Osteocyte (in vitro differentiated cells): Measurements from ENCODE around the gene UBTD1. TPM values are rescaled to one million over a fixed set of nuclear protein-coding genes. Genes with fewer than 3 reads are reported as not detected.

Experiments used
- DNase-seq: peaks from one replicate; pipeline ENCODE4 v3.0.0; 2021; ENCODE audit warnings: mixed read lengths; ENCODE audit not compliant: unreplicated experiment; ENCODE audit errors: extremely low spot score
- H3K27ac Mint-ChIP-seq: one replicate; pipeline ENCODE4 v1.8.0; 2021; ENCODE audit warnings: mild to moderate bottlenecking, mixed read lengths; ENCODE audit not compliant: unreplicated experiment
- H3K27me3 Mint-ChIP-seq: one replicate; pipeline ENCODE4 v1.8.0; 2021; ENCODE audit warnings: mixed read lengths; ENCODE audit not compliant: unreplicated experiment
- H3K36me3 Mint-ChIP-seq: one replicate; pipeline ENCODE4 v1.8.0; 2021; ENCODE audit warnings: mixed read lengths; ENCODE audit not compliant: unreplicated experiment
- H3K4me1 Mint-ChIP-seq: one replicate; pipeline ENCODE4 v1.8.0; 2021; ENCODE audit warnings: mixed read lengths; ENCODE audit not compliant: unreplicated experiment
- H3K4me3 Mint-ChIP-seq: one replicate; pipeline ENCODE4 v1.8.0; 2021; ENCODE audit warnings: mild to moderate bottlenecking, moderate library complexity, mixed read lengths; ENCODE audit not compliant: unreplicated experiment
- H3K9me3 Mint-ChIP-seq: one replicate; pipeline ENCODE4 v1.8.0; 2021; ENCODE audit warnings: mixed read lengths; ENCODE audit not compliant: unreplicated experiment
- CTCF ChIP-seq: fragments of 200-600 bp; sonication (generic); IDR thresholded peaks from 2 replicates; pipeline ENCODE4 v1.5.0; 2021; ENCODE audit warnings: antibody characterized with exemption, mild to moderate bottlenecking, moderate library complexity
- total RNA-seq: library from RNA; stranded (reverse); gene quantifications from 2 replicates; pipeline ENCODE4 v1.2.1, GENCODE V29; 2021

Gene UBTD1
- total RNA-seq, 1 donor from 2014 or later, result 25.6 TPM

- Mint-ChIP-seq H3K9me3 (no peaks in the 10 kb centered on the region), H3K4me3 (no peak overlapping the region), H3K36me3 (peaks cover 1% of the 10 kb centered on the region), H3K4me1 (peaks cover 37% of the 10 kb centered on the region), H3K27ac (no peak overlapping the region), H3K27me3 (no peaks in the 10 kb centered on the region)
- no peak for DNase-seq
- TF ChIP-seq CTCF, result no peak
Observed at GRCh38 chr10:97494151-97494550, 4.6 kb upstream of the UBTD1 start.

- H3K4me3 Mint-ChIP-seq, result no peak overlapping the region
- H3K27ac Mint-ChIP-seq, result peak overlapping the region; percentile 38
- no peak for TF ChIP-seq CTCF
- H3K4me1 Mint-ChIP-seq, result peaks cover 40% of the 10 kb centered on the region
- no peaks in the 10 kb centered on the region for H3K27me3 Mint-ChIP-seq
- H3K9me3 Mint-ChIP-seq, result no peaks in the 10 kb centered on the region
- no peak for DNase-seq
- H3K36me3 Mint-ChIP-seq, result peaks cover 1% of the 10 kb centered on the region
Observed at GRCh38 chr10:97494863-97495506, 3.7 kb upstream of the UBTD1 start.

- H3K9me3 Mint-ChIP-seq, result no peaks in the 10 kb centered on the region
- peaks cover 55% of the 10 kb centered on the region for H3K4me1 Mint-ChIP-seq
- no peak for TF ChIP-seq CTCF
- peaks cover 1% of the 10 kb centered on the region for H3K36me3 Mint-ChIP-seq
- H3K27ac Mint-ChIP-seq, result peak overlapping the region; percentile 87
- peak; percentile 91 for DNase-seq
- H3K27me3 Mint-ChIP-seq, result no peaks in the 10 kb centered on the region
- H3K4me3 Mint-ChIP-seq, result peak overlapping the region; percentile 89
Observed at GRCh38 chr10:97497572-97498075, 1.1 kb upstream of the UBTD1 start.

- Mint-ChIP-seq H3K4me1 (peaks cover 58% of the 10 kb centered on the region), H3K36me3 (peaks cover 3% of the 10 kb centered on the region)
Observed at GRCh38 chr10:97498076-97498840, 466 bp upstream of the UBTD1 start, which contains the start of gene MMS19. Gene MMS19, minus strand, starts transcription at chr10:97498422. Its CDS starts 38 bp downstream, at chr10:97498384.

More at GRCh38 chr10:97498076-97498840, 466 bp upstream of the UBTD1 start, which contains the start of gene MMS19:
- TF ChIP-seq CTCF, result no peak
- Mint-ChIP-seq H3K27ac (peak within 1 kb of the TSS; percentile 87), H3K27me3 (no peaks in the 10 kb centered on the region), H3K4me3 (peak within 1 kb of the TSS; percentile 89), H3K9me3 (no peaks in the 10 kb centered on the region)
- peak; percentile 100 for DNase-seq
